Cardiac muscle cell (in vitro differentiated cells and primary cell): Measurements from ENCODE around the gene VMAC. TPM values are rescaled to one million over a fixed set of nuclear protein-coding genes. Genes with fewer than 3 reads are reported as not detected.
A peak's percentile ranks its signal among the peaks of the same experiment; 100 is the strongest.

Source experiments
- DNase-seq, 2 donors: peaks; one replicate each; pipeline versions ENCODE4 v3.0.0 to v3.0.0-alpha.2; 2010 to 2017; ENCODE audit warnings: low read depth in 1 of 2, low spot score in 1 of 2
- H3K27ac ChIP-seq: fragments of 200-600 bp; sonication (generic); 2 replicates; pipeline ENCODE4 v1.5.1; 2016
- H3K27me3 ChIP-seq: fragments of 200-600 bp; sonication (generic); 2 replicates; pipeline ENCODE4 v1.6.0; 2016; ENCODE audit warnings: control low read depth
- H3K36me3 ChIP-seq: fragments of 200-600 bp; sonication (generic); 2 replicates; pipeline ENCODE4 v1.5.1; 2016; ENCODE audit warnings: control low read depth
- H3K4me1 ChIP-seq: fragments of 200-600 bp; sonication (generic); 2 replicates; pipeline ENCODE4 v1.8.1; 2017; ENCODE audit warnings: low read depth, mild to moderate bottlenecking, mixed run types
- H3K4me3 ChIP-seq: fragments of 200-600 bp; sonication (generic); 2 replicates; pipeline ENCODE4 v1.5.1; 2016; ENCODE audit warnings: mild to moderate bottlenecking
- H3K9me3 ChIP-seq: fragments of 200-600 bp; sonication (generic); 2 replicates; pipeline ENCODE4 v1.5.1; 2017; ENCODE audit warnings: low read depth, mild to moderate bottlenecking, control low read depth
- CTCF ChIP-seq: IDR thresholded peaks from 2 replicates; pipeline ENCODE4 v1.5.1; 2012; ENCODE audit warnings: low read depth, mild to moderate bottlenecking, low read length
- polyA plus RNA-seq: library from polyadenylated mRNA; unstranded; fragments of >200 nt; fragmentation: Nextera tagmentation; extraction: Ambion mirVana; gene quantifications from 2 replicates; pipeline ENCODE4 v1.2.1, GENCODE V29; 2016
- total RNA-seq: library from RNA; depleted of rRNA; stranded (reverse); fragments of >200 nt; gene quantifications from 2 replicates; pipeline ENCODE4 v1.2.3, GENCODE V29; 2016

Gene VMAC
- total and polyA plus RNA-seq, 2 experiments from 2014 or later = 3.9 to 23.1 TPM

GRCh38 chr19:5936292-5936592, 31.6 kb downstream of the VMAC start:
- Histone ChIP-seq H3K4me3 (no peak overlapping the region), H3K36me3 (peaks cover 23% of the 10 kb centered on the region), H3K9me3 (no peaks in the 10 kb centered on the region), H3K27me3 (no peaks in the 10 kb centered on the region), H3K4me1 (no peaks in the 10 kb centered on the region), H3K27ac (peak overlapping the region; percentile 28)
- TF ChIP-seq CTCF = no peak
- DNase-seq = no peak

GRCh38 chr19:5937550-5937949, 32.9 kb downstream of the VMAC start:
- no peak for TF ChIP-seq CTCF
- H3K27ac ChIP-seq = peak overlapping the region; percentile 45
- no peaks in the 10 kb centered on the region for H3K27me3 ChIP-seq
- no peak overlapping the region for H3K4me3 ChIP-seq
- DNase-seq = no peak
- H3K4me1 ChIP-seq = no peaks in the 10 kb centered on the region
- peaks cover 14% of the 10 kb centered on the region for H3K36me3 ChIP-seq
- no peaks in the 10 kb centered on the region for H3K9me3 ChIP-seq

GRCh38 chr19:5940260-5941208, 35.9 kb downstream of the VMAC start:
- Histone ChIP-seq H3K36me3 (peaks cover 14% of the 10 kb centered on the region), H3K4me1 (no peaks in the 10 kb centered on the region), H3K9me3 (no peaks in the 10 kb centered on the region), H3K27me3 (no peaks in the 10 kb centered on the region), H3K27ac (peak overlapping the region; percentile 51), H3K4me3 (no peak overlapping the region)
- DNase-seq = no peak
- no peak for TF ChIP-seq CTCF

GRCh38 chr19:5941673-5942072, 37.0 kb downstream of the VMAC start:
- H3K36me3 ChIP-seq = peaks cover 10% of the 10 kb centered on the region
- H3K4me1 ChIP-seq = no peaks in the 10 kb centered on the region
- H3K27ac ChIP-seq = peak overlapping the region; percentile 17
- no peak for TF ChIP-seq CTCF
- no peaks in the 10 kb centered on the region for H3K27me3 ChIP-seq
- DNase-seq = no peak
- no peak overlapping the region for H3K4me3 ChIP-seq
- no peaks in the 10 kb centered on the region for H3K9me3 ChIP-seq

GRCh38 chr19:5943045-5943444, 38.4 kb downstream of the VMAC start:
- Histone ChIP-seq H3K36me3 (peaks cover 7% of the 10 kb centered on the region), H3K9me3 (no peaks in the 10 kb centered on the region), H3K27ac (no peak overlapping the region), H3K27me3 (no peaks in the 10 kb centered on the region), H3K4me1 (no peaks in the 10 kb centered on the region), H3K4me3 (no peak overlapping the region)
- no peak for DNase-seq
- TF ChIP-seq CTCF = no peak
